Activated CD8-positive, alpha-beta memory T cell treated with anti-CD3 and anti-CD28 coated beads for 4 hours (primary cell): Measurements from ENCODE around the gene INHBB.

Source experiments
- DNase-seq, 2 donors: peaks; one replicate each; pipeline ENCODE4 v3.0.0-alpha.2; 2020; ENCODE audit warnings: low read depth in 2 of 2

The INHBB gene

DNA sequence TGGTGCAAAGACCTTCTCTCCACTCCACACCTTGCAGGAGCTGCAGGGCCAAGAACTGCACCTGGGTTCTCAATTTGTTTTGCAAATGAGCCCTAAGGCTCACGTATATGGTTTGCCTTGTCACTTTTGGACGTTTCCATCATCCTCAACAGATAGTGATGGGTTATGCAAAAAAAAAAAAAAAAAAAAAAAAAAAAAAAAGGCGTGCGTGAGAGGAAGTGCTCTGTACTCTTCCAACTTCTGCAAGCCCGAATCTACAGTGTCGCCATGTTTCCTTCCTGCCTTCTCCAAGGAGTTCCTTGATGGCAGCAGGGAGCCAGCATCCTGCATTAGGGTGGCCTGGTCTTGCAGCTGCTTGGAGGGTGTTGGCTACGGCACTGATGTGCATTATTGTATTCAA is 4.0 kb upstream of the INHBB start:
- no peak for DNase-seq

GRCh38 chr2:120342446-120342845 is 3.5 kb upstream of the INHBB start:
- no peak for DNase-seq

DNA sequence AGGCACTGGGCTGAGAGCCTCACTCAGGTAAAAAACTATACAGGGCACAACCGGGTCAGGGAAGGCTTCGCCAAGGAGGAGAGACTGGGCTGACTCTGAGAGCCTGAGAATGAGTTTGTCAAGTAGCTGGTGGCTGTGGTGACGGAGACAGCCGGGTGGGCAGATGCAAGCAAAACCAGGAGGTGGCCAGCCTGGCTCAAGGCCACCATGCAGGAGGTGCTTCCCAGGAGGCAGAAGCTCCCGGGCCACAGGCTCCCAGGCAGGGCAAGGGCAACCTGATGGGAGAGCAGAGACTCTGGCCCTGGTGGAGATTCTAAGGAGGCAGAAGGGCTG is 2.9 kb upstream of the INHBB start:
- DNase-seq, result no peak

- peak in 1 of 2 donors; percentile 12 for DNase-seq
Observed at GRCh38 chr2:120343433-120344105, 2.4 kb upstream of the INHBB start.

DNA sequence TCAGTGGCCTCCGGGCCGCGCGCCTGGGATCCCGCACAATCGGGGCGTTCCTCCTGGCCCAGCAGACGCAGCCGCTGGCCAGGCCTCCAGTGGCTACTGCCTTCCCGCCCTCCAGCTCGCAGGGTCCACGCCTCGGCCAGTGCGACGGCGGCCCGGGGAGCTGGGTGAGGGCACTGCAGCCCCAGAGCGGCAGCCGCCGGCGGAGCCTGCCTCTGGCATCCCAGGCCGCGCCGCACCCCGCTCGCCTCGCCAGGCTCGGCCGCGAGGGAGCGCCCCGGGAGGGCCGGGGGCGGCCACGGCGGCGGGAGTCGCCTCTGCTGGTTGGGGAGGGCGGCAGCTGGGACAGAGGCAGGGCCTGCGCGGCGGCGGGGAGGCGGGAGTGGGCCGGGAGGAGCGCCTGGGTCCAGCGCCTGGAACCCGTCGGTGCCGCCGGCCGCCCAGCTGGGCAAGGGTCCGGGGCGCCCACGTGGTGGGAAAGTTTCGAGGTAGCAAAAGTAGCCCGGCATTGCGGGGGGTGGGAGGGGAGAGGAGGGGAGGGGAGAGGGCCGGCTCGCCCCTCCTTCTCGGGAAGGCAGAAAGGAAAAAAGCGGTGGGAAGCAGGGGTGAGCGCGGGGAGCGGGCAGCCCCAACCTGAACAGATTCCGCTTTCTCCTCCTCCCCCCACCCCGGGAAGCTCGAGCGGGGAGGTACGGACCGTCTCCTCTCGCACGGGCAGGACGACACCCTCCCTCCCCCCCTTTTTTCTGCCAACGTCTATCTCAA is 1.5 kb upstream of the INHBB start:
- no peak for DNase-seq

- no peak for DNase-seq
Observed at GRCh38 chr2:120344976-120345581, 857 bp upstream of the INHBB start.

GRCh38 chr2:120345608-120346007 is 328 bp upstream of the INHBB start:
- DNase-seq, result no peak

DNA sequence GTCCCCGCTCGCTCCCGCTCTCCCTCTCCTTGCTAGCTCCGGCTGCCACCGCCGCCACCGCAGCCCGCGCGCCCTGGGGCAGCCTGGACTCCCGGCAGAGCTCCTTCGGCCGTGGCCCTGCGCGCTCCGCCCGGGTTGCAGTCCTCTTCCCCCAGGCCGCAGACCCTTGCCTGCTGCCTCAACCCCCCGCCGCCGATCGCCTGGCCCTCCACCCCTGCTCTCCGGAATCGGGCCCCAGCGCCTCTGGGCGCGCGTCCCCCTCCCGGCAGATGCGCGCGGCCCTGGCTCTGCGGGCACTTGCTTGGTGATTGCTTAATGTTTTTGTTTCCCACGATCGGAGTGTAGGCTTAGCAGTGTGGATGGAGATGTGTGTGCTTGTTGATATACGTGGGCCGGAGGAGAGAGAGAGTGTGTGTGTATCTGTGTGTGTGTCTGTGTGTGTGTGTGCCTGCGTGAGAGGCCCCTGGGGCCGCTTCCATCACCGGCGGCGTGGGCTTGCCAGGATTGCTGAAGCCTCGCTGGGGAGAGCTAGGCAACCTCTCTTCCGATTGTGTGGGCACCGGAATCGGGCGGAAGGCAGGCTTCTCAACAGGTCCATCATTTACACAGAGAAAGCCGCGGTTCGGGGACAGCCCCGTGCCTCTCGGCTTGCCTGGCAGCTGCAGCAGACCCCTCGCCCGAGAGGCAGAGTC is 877 bp downstream of the INHBB start:
- no peak for DNase-seq

DNA sequence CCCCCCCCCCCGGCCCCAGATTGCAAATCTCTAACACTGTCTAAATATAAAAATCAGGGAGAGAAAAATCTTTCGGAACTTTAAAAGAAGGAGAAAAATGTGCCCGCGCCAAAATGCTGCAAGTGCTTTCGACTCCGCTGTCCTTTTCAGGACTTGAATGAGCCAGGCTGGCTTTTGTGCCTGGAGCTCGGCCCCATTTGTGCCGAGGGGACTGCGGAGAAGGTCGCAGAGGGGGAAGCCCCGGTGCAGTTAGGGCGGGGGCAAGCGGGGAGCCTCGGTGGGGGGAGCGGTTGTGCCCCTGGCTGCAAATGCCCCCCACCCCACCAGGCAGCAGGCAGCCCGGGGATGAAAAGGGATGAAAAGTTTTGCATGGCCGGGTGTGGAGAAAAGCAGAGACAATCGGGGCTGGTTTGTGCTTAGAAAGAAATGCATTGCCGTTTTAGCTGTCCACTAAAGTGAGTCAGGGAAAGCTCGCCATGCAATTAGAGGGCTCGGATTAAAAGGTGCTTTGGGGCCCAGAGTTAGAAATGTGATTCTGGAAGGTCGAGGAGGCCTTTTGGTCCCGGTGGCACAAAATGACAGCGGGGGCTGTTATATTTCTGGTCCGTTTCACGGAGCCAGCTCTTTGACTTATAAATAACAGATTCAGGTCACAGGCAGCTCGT is 1.6 kb downstream of the INHBB start:
- no peak for DNase-seq

DNA sequence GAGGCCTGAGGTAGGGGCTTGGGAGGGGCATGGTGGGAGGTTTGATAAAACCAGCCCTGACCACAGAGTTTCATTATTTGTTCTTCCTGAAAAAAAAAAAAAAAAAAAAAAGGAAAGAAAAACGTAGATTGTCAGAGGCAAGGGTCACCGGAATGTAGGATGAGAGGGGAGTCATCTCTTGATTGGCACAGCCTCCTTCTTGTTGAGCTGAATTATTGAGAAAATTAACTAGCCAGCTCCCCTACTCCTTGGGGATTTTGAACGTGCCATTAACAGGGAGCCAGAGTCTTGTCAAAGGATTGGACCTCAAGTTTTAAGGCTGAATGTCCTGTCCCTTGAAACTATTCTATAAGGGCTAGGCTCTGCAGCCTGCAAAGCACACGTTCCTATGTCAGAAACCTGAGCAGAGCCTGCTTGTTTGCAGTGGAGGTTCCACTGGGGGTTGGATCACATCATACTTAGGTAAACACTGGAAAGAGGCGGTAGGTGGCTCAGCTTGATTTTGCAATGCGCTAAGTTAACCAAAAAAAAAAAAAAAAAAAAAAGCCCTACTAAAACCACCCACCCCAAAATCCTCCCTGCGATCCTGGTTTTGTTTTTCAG is 2.3 kb downstream of the INHBB start:
- DNase-seq, result no peak

DNA sequence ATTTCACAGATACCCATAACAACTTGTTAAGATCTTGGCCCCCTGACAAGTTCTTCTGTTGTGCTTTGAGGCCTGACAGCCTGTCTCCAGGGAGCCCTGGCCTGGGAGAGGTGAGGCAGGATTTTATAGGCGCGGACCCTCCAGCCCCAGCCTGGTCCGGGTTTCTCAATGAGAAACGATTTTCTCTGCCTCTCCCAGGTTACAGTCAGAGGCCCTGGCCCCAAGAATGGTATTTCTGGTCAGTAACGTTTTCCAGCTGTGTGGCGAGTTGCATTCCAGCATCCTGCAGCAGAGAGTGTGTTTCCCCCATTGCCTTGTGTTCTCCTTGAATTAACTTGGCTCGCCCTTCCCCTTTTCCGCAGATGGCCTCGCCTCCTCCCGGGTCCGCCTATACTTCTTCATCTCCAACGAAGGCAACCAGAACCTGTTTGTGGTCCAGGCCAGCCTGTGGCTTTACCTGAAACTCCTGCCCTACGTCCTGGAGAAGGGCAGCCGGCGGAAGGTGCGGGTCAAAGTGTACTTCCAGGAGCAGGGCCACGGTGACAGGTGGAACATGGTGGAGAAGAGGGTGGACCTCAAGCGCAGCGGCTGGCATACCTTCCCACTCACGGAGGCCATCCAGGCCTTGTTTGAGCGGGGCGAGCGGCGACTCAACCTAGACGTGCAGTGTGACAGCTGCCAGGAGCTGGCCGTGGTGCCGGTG is 3.0 kb downstream of the INHBB start:
- no peak for DNase-seq

GRCh38 chr2:120349440-120349921 is 3.5 kb downstream of the INHBB start:
- DNase-seq, result no peak

DNA sequence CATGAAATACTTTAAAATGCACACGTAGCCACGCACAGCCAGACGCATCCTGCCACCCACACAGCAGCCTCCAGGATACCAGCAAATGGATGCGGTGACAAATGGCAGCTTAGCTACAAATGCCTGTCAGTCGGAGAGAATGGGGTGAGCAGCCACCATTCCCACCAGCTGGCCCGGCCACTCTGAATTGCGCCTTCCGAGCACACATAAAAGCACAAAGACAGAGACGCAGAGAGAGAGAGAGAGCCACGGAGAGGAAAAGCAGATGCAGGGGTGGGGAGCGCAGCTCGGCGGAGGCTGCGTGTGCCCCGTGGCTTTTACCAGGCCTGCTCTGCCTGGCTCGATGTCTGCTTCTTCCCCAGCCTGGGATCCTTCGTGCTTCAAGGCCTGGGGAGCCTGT is 4.1 kb downstream of the INHBB start:
- DNase-seq, result no peak

DNA sequence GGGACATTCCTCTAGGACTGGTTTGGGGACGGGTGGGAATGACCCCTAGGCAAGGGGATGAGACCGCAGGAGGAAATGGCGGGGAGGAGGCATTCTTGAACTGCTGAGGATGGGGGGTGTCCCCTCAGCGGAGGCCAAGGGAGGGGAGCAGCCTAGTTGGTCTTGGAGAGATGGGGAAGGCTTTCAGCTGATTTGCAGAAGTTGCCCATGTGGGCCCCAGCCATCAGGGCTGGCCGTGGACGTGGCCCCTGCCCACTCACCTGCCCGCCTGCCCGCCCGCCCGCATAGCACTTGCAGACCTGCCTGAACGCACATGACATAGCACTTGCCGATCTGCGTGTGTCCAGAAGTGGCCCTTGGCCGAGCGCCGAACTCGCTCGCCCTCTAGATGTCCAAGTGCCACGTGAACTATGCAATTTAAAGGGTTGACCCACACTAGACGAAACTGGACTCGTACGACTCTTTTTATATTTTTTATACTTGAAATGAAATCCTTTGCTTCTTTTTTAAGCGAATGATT is 4.9 kb downstream of the INHBB start:
- DNase-seq, result no peak

DNA sequence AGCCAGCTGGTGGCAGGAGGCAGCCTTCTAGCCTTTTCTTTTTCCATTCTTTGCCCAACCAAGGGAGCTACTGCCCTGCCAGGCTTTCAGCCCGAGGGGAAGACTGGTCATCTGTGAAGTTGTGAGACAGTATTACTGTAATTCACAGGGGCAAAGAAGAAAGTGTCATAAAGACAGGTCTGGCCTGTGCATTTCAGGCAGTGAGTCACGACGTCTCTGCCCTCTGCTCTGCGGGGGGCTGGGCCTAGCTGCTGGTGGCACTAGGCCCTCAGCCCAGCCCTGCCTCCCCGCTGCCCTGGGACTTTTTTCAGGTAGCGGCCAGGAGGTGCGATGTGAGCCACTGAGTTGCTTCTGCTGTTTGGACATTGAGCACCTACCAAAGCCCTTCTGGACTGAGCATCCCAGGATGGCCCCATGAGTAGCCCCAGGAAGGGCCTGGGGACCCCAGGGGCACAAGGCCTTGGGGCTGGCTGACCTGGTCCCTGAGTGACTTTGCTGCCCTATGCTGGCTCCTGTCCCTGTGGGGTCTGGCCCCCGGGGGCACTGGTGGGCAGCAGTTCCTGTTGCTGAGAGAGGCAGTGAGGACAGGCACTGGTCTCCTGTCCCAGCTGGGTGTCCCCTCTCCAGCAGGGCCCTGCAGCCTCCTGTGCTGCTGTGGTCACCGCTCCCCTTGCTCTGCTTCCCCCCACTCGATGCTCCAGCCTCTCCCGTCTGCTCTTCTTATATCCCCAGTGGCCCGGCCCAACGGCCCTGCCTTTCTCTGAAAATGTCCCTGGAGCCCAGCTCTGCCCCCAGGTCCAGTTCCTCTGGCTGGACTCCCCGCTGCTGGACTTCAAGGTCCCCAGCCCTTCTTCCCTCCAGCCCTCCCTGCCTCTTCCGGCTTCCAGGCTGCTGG is 7.0 kb downstream of the INHBB start:
- no peak for DNase-seq

DNA sequence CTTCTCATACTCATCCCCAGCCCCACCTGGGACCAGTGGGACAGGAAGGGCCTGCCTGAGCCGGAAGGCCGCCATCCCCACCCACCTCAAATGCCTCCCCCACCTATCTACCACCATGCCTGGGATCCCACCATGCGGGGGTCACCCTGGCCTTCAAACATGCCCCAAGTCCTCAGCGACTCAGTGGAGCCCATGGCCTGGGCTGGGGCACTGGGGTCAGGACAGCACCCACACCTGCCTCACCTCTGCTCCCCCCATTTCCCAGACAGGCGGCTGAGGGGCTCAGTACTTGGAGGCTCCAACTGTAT is 7.6 kb downstream of the INHBB start:
- no peak for DNase-seq

DNA sequence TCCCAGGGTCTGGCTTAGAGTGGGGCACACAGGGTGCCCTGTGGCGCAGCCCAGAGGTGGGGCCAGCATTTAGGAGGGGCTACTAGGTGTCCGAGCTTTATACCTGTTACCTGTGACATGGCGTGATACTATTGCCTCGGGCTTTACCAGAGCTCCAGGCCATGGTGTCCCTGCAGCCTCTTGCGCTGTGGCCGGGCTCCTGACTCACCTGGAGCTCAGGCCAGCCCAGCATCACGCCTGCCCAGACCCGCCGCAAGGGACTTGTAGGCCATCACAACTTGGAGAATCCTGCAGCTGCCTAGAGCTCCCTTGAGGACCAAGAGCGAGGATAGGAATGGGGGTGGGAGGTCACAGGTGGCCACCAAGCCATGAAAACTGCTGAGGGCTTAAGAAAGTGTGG is 8.0 kb downstream of the INHBB start:
- DNase-seq, result no peak

DNA sequence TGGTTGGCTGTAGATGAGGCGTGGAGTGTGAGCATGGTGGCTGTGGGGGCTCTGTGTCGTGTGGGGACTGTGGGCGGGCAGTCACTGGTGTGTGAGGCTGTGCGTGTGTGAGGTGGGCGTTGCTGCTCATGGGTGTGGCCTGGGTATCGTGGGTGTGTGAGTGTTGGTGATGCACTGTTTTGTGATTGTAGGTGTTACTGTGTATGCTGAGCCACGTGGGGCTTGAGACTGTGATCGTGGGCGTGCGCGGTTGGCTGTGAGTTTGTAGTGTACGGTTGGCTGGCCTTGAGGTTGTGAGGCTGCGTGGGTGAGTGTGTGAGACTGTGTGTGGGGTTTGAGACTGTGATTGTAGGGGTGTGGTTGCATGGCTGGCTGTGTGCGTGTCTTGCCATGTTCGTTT is 8.5 kb downstream of the INHBB start:
- no peak for DNase-seq

- no peak for DNase-seq
Observed at GRCh38 chr2:120354935-120355779, 9.2 kb downstream of the INHBB start.
